Large intestine (tissue), 3 donors: ENCODE data around the gene RNF103. TPM values are rescaled to one million over a fixed set of nuclear protein-coding genes. Genes with fewer than 3 reads are reported as not detected.
A peak's percentile ranks its signal among the peaks of the same experiment; 100 is the strongest.

Experiments used
- DNase-seq, 2 donors: peaks; one replicate each; pipeline versions ENCODE4 v3.0.0 to v3.0.0-alpha.2; 2013
- H3K27ac ChIP-seq: one replicate; pipeline ENCODE4 v1.5.1; 2013; ENCODE audit warnings: low read length
- H3K27me3 ChIP-seq: 2 replicates; pipeline ENCODE4 v1.6.1; 2013; ENCODE audit warnings: low read length; ENCODE audit not compliant: control insufficient read depth, insufficient read depth
- H3K36me3 ChIP-seq: 2 replicates; pipeline ENCODE4 v1.6.1; 2013; ENCODE audit warnings: low read length; ENCODE audit not compliant: control insufficient read depth, insufficient read depth
- H3K4me1 ChIP-seq: one replicate; pipeline ENCODE4 v1.6.1; 2013; ENCODE audit warnings: low read length; ENCODE audit not compliant: control insufficient read depth, insufficient read depth
- H3K4me3 ChIP-seq: one replicate; pipeline ENCODE4 v1.5.1; 2013; ENCODE audit warnings: low read length
- H3K9me3 ChIP-seq: one replicate; pipeline ENCODE4 v1.6.1; 2013; ENCODE audit warnings: mild to moderate bottlenecking, low read depth, low read length, moderate library complexity; ENCODE audit not compliant: control insufficient read depth
- WGBS: methylation state at CpG from one replicate; pipeline ENCODE4 v1.1.5; 2013; ENCODE audit warnings: low lambda C conversion rate; ENCODE audit not compliant: insufficient coverage; 5-methylcytosine and 5-hydroxymethylcytosine counted together
- polyA plus RNA-seq: library from polyadenylated mRNA; unstranded; fragments of 120-200 nt; gene quantifications from one replicate; pipeline ENCODE4 v1.2.1, GENCODE V29; 2013

RNF103 gene
- polyA plus RNA-seq, 1 donor: 42.9 TPM

DNA sequence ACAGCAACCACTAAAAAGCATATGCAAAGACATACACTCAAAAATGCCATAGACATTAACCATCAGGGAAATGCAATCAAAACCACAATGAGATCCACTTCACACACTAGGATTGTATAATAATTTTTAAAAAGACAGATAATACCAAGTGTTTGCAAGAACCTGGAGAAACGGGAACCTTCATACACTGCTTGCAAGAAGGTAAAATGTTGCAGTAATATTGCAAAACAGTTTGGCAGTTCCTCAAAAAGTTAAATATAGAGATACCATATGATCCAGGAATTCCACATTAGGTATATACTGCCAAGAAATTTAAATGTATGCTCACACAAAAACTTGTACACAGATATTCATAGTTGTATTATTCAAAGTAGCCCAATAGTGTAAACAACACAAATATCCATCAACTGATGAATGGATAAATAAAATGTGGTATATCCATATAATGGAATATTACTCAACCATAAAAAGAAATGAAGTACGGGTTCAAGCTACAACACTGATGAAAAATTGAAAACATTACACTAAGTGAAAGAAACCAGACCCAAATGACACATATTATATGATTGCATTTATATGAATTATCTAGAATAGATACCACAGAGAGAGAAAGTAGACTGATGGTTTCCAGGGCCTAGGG, 45.7 kb downstream of the RNF103 start:
- 100% methylated on average over 2 of the region's 2 CpGs for WGBS
- H3K27me3 ChIP-seq: no peaks in the 10 kb centered on the region
- no peak overlapping the region for H3K4me3 ChIP-seq
- no peaks in the 10 kb centered on the region for H3K4me1 ChIP-seq
- no peak overlapping the region for H3K27ac ChIP-seq
- H3K9me3 ChIP-seq: no peaks in the 10 kb centered on the region
- H3K36me3 ChIP-seq: no peaks in the 10 kb centered on the region
- DNase-seq: no peak

DNA sequence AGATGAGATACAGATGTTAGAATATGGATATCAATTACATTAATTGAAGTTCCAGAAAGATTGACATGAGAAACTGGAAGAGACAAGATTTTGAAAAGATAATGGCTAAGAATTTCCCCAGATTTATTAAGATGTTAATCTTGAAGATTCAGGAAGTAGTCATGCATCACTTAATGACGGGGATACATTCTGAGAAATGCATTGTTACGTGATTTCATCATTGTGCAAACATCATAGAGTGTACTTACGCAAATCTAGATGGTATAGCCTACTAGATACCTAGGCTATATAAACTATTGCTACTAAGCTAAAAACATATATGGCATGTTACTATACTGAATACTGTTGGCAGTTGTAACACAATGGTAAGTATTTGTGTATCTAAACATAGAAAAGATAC, 53.6 kb downstream of the RNF103 start:
- no CpG with 5 or more reads among the region's 3 CpGs for WGBS
- H3K9me3 ChIP-seq: no peaks in the 10 kb centered on the region
- DNase-seq: no peak

DNA sequence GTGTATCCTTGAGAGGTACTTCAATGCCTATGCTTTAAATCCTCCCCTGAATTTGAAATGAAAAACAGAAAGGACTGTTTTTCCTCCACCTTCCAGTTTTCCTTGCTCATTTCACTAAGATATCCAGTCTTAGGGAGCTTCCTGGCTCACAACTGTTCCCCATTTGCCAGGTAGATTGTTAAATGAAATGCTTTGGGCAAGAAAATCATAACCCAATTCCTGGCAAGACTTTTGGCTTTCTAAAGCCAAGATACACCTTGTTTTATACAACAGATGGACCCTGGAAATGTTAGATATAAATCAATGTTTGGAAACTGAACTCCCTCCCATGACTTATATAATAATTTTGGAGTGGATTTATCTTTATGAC, 56.9 kb downstream of the RNF103 start:
- H3K27me3 ChIP-seq: no peaks in the 10 kb centered on the region
- no peaks in the 10 kb centered on the region for H3K9me3 ChIP-seq
- H3K27ac ChIP-seq: no peak overlapping the region
- peaks cover 3% of the 10 kb centered on the region for H3K4me1 ChIP-seq
- no peak for DNase-seq
- H3K4me3 ChIP-seq: no peak overlapping the region
- no peaks in the 10 kb centered on the region for H3K36me3 ChIP-seq

More for the DNA sequence above, 53.6 kb downstream of the RNF103 start:
- Histone ChIP-seq H3K36me3 (no peaks in the 10 kb centered on the region), H3K27ac (no peak overlapping the region), H3K4me1 (no peaks in the 10 kb centered on the region), H3K4me3 (no peak overlapping the region), H3K27me3 (no peaks in the 10 kb centered on the region)

DNA sequence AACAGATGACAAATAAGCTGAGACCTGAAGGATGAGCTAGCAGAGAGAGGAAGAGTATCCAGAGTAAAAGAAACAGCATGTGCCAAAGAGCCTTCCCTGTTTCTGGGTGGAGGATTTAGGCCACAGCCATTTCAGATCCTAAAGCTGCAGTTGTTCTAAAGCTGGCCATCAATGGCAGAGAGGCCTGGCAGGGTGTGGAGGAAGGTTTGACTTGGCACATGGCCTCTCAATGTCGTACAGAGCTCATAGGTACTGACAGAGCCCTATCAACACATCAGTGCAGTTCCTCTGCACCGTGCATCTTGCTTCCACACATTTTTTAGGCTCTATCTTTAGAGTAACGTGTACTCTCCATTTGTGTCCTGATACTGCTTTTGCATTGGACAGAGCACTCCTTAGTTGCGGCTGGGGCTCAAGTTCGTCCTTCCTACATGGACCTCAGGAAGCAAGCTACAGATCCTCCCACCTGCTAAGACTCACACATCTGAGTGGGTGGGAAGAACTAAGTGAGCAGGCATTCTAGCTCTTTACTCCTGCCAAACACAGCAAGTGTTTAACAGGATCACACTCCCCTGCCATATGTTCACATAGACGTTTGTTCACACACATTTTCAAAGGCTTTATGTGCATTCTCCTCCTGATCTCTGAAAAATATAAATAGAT, 57.4 kb downstream of the RNF103 start:
- Histone ChIP-seq H3K27ac (no peak overlapping the region), H3K27me3 (no peaks in the 10 kb centered on the region), H3K9me3 (no peaks in the 10 kb centered on the region), H3K4me3 (no peak overlapping the region), H3K4me1 (peaks cover 3% of the 10 kb centered on the region), H3K36me3 (no peaks in the 10 kb centered on the region)
- no peak for DNase-seq
- WGBS: no CpG with 5 or more reads among the region's 6 CpGs

DNA sequence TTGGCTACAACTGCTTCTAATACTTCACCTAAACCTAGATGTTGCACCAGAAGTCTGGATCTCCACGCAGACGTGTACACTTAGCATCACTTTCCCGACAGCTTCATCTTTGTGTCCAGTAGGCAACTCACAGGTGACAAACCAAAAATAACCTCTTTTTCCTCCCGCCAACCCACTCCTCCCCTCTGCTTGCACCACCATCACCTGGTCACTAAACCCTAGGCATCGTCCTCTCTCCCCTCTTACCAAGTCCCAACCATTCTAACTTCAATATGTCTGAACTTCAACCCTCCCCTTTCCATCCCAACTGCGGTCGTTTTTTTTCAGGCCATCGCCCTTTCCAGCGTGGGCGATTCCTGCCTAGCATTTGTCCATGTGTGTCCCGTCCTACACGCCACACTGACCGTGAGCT, 60.0 kb downstream of the RNF103 start:
- H3K4me1 ChIP-seq: peaks cover 3% of the 10 kb centered on the region
- DNase-seq: peak in 1 of 2 donors; percentile 24
- H3K36me3 ChIP-seq: no peaks in the 10 kb centered on the region
- H3K4me3 ChIP-seq: peak overlapping the region; percentile 84
- peak overlapping the region; percentile 96 for H3K27ac ChIP-seq
- 69% methylated on average over 5 of the region's 13 CpGs for WGBS
- H3K9me3 ChIP-seq: no peaks in the 10 kb centered on the region
- H3K27me3 ChIP-seq: no peaks in the 10 kb centered on the region

DNA sequence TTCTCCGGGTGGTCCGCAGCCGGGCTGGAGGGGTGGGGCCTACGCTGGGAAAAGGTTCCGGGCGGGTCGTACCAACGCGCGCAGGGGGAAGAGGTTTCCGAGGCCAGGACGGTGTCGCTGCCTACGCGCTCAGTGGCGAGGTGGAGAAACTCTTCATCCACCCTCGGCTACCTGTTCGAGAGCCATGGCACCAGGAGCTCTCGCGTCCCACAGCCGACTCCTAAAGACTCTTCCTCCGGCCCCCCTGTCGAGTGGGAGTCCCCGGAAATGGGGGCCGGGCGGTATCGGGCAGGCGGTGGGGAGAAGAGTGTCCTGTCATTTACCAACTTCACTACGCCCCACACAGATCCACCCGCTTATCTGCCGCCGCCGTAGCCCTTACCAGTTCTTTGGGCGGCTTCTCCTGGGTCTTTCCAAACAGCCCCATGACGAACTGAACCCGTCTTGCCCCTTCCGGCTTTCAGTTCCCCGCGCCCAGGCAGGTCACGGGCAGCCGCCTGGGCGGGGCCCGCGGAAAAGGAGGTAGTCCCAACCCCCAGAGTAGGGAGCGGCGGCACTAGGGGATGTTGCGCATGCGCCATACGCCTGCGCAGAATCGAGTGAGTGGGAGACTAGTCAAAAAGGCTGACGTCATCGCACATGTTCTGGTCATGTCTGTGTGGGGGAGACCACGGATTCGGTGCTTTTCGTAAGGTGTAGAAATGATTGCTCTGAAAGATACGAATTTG, 60.6 kb downstream of the RNF103 start, which contains the start of gene CHMP3:
Gene CHMP3 (minus strand): TSS at position 522 of the 728 bp plus-strand sequence. CDS start 95 bp downstream, at position 427.
- WGBS: no CpG with 5 or more reads among the region's 57 CpGs
- Histone ChIP-seq H3K4me1 (peaks cover 3% of the 10 kb centered on the region), H3K36me3 (no peaks in the 10 kb centered on the region), H3K27me3 (no peaks in the 10 kb centered on the region), H3K9me3 (no peaks in the 10 kb centered on the region), H3K4me3 (peak within 1 kb of the TSS; percentile 84), H3K27ac (peak within 1 kb of the TSS; percentile 96)
- DNase-seq: peak; percentile 98

DNA sequence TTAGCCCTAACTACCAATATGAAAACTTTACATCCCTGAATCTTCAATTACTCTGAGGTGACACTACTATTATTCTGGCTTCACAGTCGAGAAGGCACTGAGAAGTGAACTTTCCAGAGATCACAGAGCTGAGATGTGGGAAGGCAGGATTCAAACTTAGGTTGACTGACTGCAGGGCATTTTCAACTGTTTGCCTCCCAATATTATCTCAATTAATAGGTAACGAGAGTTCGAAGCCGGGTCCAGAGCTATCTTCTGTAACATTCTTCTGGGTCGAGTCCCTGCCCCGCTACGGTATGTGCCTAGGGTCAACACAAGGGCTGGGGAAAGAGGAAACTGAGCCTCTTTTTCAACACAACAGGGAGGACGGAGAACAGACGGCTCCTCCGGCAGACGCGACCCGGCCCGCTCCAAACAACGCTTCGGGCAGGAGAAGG, 61.2 kb downstream of the RNF103 start:
- no peaks in the 10 kb centered on the region for H3K36me3 ChIP-seq
- no peak for DNase-seq
- no CpG with 5 or more reads among the region's 16 CpGs for WGBS
- peak overlapping the region; percentile 96 for H3K27ac ChIP-seq
- H3K4me1 ChIP-seq: peaks cover 3% of the 10 kb centered on the region
- H3K4me3 ChIP-seq: peak overlapping the region; percentile 84
- no peaks in the 10 kb centered on the region for H3K9me3 ChIP-seq
- H3K27me3 ChIP-seq: no peaks in the 10 kb centered on the region

DNA sequence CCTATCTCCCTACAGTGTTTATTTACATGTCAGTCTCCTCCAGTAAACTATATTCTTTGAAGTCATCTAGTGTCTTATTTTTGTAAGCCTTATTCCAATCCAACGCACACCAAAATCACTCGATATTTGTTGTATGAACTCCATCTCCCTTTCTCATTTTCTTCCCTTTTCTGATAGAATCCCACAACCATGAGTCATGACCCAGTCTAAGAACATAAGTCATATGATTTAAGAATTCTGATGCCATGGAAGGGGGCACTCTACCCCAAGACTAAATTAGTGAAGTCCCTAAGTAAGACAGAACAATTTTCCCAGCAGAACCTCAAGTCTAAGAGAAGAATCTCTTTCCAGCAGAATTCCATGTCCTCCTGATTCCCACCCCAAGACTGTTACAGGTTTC, 65.8 kb downstream of the RNF103 start:
- H3K4me3 ChIP-seq: no peak overlapping the region
- no peaks in the 10 kb centered on the region for H3K4me1 ChIP-seq
- no peaks in the 10 kb centered on the region for H3K27me3 ChIP-seq
- H3K36me3 ChIP-seq: no peaks in the 10 kb centered on the region
- H3K27ac ChIP-seq: no peak overlapping the region
- no peak for DNase-seq
- peaks cover 10% of the 10 kb centered on the region for H3K9me3 ChIP-seq
- WGBS: 100% methylated on average over 2 of the region's 2 CpGs

DNA sequence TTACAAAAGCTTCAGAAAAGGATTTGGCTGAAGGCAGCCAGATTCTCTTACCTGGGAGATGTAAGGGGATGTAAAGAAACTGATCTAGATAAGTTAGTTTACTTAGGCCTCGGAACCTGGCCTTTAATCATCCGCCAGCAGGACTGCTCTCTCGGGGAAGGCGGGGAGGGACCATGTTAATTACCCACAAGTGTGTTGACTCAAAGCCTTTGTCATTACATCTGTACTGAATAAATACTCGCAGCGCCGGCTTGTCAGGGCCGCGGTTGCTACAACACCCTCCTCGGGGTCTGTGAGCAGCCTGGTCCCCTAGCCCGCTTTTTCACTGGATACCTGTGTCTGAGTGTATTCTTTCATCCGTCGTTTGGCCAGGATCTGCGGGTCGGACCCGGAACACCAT, 67.2 kb downstream of the RNF103 start:
- peaks cover 11% of the 10 kb centered on the region for H3K9me3 ChIP-seq
- DNase-seq: no peak
- H3K36me3 ChIP-seq: no peaks in the 10 kb centered on the region
- no peak overlapping the region for H3K4me3 ChIP-seq
- no peaks in the 10 kb centered on the region for H3K4me1 ChIP-seq
- WGBS: no CpG with 5 or more reads among the region's 16 CpGs
- H3K27me3 ChIP-seq: no peaks in the 10 kb centered on the region
- H3K27ac ChIP-seq: no peak overlapping the region
